HEK293 (cell line): ENCODE results near the gene UBXN6.

Experiments
- CTCF ChIA-PET: fragments of 350-600 bp; formaldehyde crosslinking; extraction: SDS; loops from one replicate; lab custom pipeline; 2021; ENCODE audit warnings: antibody characterized with exemption; lab: Yijun Ruan, JAX
- POLR2A ChIA-PET: fragments of 300-600 bp; formaldehyde crosslinking; extraction: SDS; loops from one replicate; lab custom pipeline; 2020; ENCODE audit warnings: antibody characterized with exemption, inconsistent platforms; lab: Yijun Ruan, JAX
- H3K27ac ChIP-seq: fragments of 200-500 bp; sonication (Bioruptor generic); 2 replicates; pipeline ENCODE4 v1.5.1; 2014; ENCODE audit warnings: low read depth, low read length, control low read depth, inconsistent platforms; ENCODE audit errors: extremely low read depth
- H3K36me3 ChIP-seq, 2 experiments: fragments of 200-500 bp in 1 of 2; sonication (Bioruptor generic) in 1 of 2; 1 replicate in 1 of 2; 2 replicates in 1 of 2; pipeline ENCODE4 v1.5.1; 2014 to 2017; ENCODE audit warnings: inconsistent platforms in 2 of 2, low read length in 2 of 2; ENCODE audit not compliant: control insufficient read depth in 2 of 2, insufficient read depth in 1 of 2
- H3K4me1 ChIP-seq: fragments of 200-500 bp; sonication (Bioruptor generic); 2 replicates; pipeline ENCODE4 v1.5.1; 2014; ENCODE audit warnings: mild to moderate bottlenecking, low read length, inconsistent platforms; ENCODE audit not compliant: control insufficient read depth, insufficient read depth
- H3K4me3 ChIP-seq: 2 replicates; pipeline ENCODE4 v1.5.1; 2011; ENCODE audit warnings: low read depth, mild to moderate bottlenecking, control low read depth, low read length, moderate library complexity
- H3K9me3 ChIP-seq: fragments of 200-500 bp; sonication (Bioruptor generic); 2 replicates; pipeline ENCODE4 v1.5.1; 2014; ENCODE audit warnings: low read depth, low read length, inconsistent platforms; ENCODE audit not compliant: control insufficient read depth, insufficient read depth
- BCL6B ChIP-seq: fragments of 450-650 bp; formaldehyde crosslinking; IDR thresholded peaks from 2 replicates; pipeline ENCODE4 v1.5.1; 2017; ENCODE audit warnings: missing biosample characterization, missing genetic modification characterization
- KLF9 ChIP-seq: fragments of 450-650 bp; formaldehyde crosslinking; IDR thresholded peaks from 2 replicates; pipeline ENCODE4 v1.5.1; 2016; ENCODE audit warnings: missing biosample characterization, missing genetic modification characterization, low read depth
- MZF1 ChIP-seq: fragments of 450-650 bp; formaldehyde crosslinking; IDR thresholded peaks from 2 replicates; pipeline ENCODE4 v1.5.1; 2017; ENCODE audit warnings: missing biosample characterization, missing genetic modification characterization, borderline replicate concordance
- PATZ1 ChIP-seq: fragments of 450-650 bp; formaldehyde crosslinking; IDR thresholded peaks from 2 replicates; pipeline ENCODE4 v1.5.1; 2016; ENCODE audit warnings: missing biosample characterization, missing genetic modification characterization
- ZBTB10 ChIP-seq: fragments of 450-650 bp; formaldehyde crosslinking; IDR thresholded peaks from 2 replicates; pipeline ENCODE4 v1.5.1; 2016; ENCODE audit warnings: missing biosample characterization, missing genetic modification characterization
- ZBTB8A ChIP-seq: fragments of 450-650 bp; formaldehyde crosslinking; IDR thresholded peaks from 2 replicates; pipeline ENCODE4 v1.5.1; 2016; ENCODE audit warnings: missing biosample characterization, missing genetic modification characterization
- ZNF114 ChIP-seq: fragments of 450-650 bp; formaldehyde crosslinking; IDR thresholded peaks from 2 replicates; pipeline ENCODE4 v1.5.0; 2017; ENCODE audit warnings: missing biosample characterization, missing genetic modification characterization
- ZNF175 ChIP-seq: fragments of 450-650 bp; formaldehyde crosslinking; IDR thresholded peaks from 2 replicates; pipeline ENCODE4 v1.5.1; 2016; ENCODE audit warnings: missing biosample characterization, missing genetic modification characterization
- ZNF341 ChIP-seq: fragments of 450-650 bp; formaldehyde crosslinking; IDR thresholded peaks from 2 replicates; pipeline ENCODE4; 2016; ENCODE audit warnings: low read depth, missing biosample characterization, missing genetic modification characterization
- ZNF394 ChIP-seq: fragments of 450-650 bp; formaldehyde crosslinking; IDR thresholded peaks from 2 replicates; pipeline ENCODE4 v1.5.1; 2016; ENCODE audit warnings: missing biosample characterization, missing genetic modification characterization, mild to moderate bottlenecking, moderate library complexity, borderline replicate concordance
- ZNF433 ChIP-seq: fragments of 450-650 bp; formaldehyde crosslinking; IDR thresholded peaks from 2 replicates; pipeline ENCODE4 v1.5.1; 2016; ENCODE audit warnings: missing biosample characterization, missing genetic modification characterization, low read depth
- ZNF488 ChIP-seq: fragments of 450-650 bp; formaldehyde crosslinking; IDR thresholded peaks from 2 replicates; pipeline ENCODE4 v1.5.1; 2016; ENCODE audit warnings: missing biosample characterization, missing genetic modification characterization
- ZNF549 ChIP-seq: fragments of 450-650 bp; IDR thresholded peaks from 2 replicates; pipeline ENCODE4 v1.5.1; 2018; ENCODE audit warnings: missing biosample characterization, missing genetic modification characterization, mild to moderate bottlenecking, inconsistent platforms, moderate library complexity
- ZNF580 ChIP-seq: fragments of 450-650 bp; formaldehyde crosslinking; IDR thresholded peaks from 2 replicates; pipeline ENCODE4 v1.5.1; 2016; ENCODE audit warnings: missing biosample characterization, missing genetic modification characterization
- ZNF610 ChIP-seq: fragments of 450-650 bp; formaldehyde crosslinking; IDR thresholded peaks from 2 replicates; pipeline ENCODE4 v1.5.1; 2016; ENCODE audit warnings: missing biosample characterization, missing genetic modification characterization, borderline replicate concordance
- ZNF639 ChIP-seq: fragments of 450-650 bp; formaldehyde crosslinking; IDR thresholded peaks from 2 replicates; pipeline ENCODE4 v1.5.1; 2016; ENCODE audit warnings: missing biosample characterization, missing genetic modification characterization
- ZNF664 ChIP-seq: fragments of 450-650 bp; formaldehyde crosslinking; IDR thresholded peaks from 2 replicates; pipeline ENCODE4 v1.5.1; 2016; ENCODE audit warnings: missing biosample characterization, missing genetic modification characterization
- ZNF701 ChIP-seq: fragments of 450-650 bp; formaldehyde crosslinking; IDR thresholded peaks from 2 replicates; pipeline ENCODE4 v1.5.1; 2016; ENCODE audit warnings: missing biosample characterization, missing genetic modification characterization
- ZNF707 ChIP-seq: fragments of 450-650 bp; formaldehyde crosslinking; IDR thresholded peaks from 2 replicates; pipeline ENCODE4 v1.5.1; 2016; ENCODE audit warnings: missing biosample characterization, missing genetic modification characterization

UBXN6 gene

GRCh38 chr19:4413588-4413987, 44.0 kb downstream of the UBXN6 start:
- CTCF ChIA-PET = interaction anchor here (0.9 to 5.9 kb wide), 3 partner anchors 12 to 147 kb away, joined by 3 to 27 read pairs (median 14); partner anchors contain the start of genes CHAF1A and SH3GL1
- peaks cover 64 to 96% of the 10 kb centered on the region in 2 experiments for H3K36me3 ChIP-seq
- no peak for TF ChIP-seq PATZ1
- TF ChIP-seq ZNF701 = peak; percentile 95
- peaks cover 15% of the 10 kb centered on the region for H3K4me1 ChIP-seq
- POLR2A ChIA-PET = interaction anchor here (0.9 kb wide), 1 partner anchor 220 kb away, joined by 3 read pairs; no protein-coding TSS in a partner anchor
- H3K4me3 ChIP-seq = no peak overlapping the region
- H3K9me3 ChIP-seq = no peaks in the 10 kb centered on the region
- H3K27ac ChIP-seq = no peak overlapping the region

GRCh38 chr19:4409123-4409933, 48.3 kb downstream of the UBXN6 start:
- Histone ChIP-seq H3K4me1 (peaks cover 6% of the 10 kb centered on the region), H3K9me3 (no peaks in the 10 kb centered on the region)
- CTCF ChIA-PET = interaction anchor here (5.9 kb wide), 1 partner anchor 8 kb away, joined by 27 read pairs; the partner anchor contains the start of genes CHAF1A and SH3GL1
- TF ChIP-seq ZNF175 (tag by site-specific recombination) (no peak), ZNF341 (tag by site-specific recombination) (0 out of 2 replicates have a peak, but pooled peaks have one; percentile 38)
- TF ChIP-seq, all 188 proteins: peak for 1
- Histone ChIP-seq H3K36me3 (peaks cover 64 to 89% of the 10 kb centered on the region in 2 experiments), H3K27ac (no peak overlapping the region), H3K4me3 (no peak overlapping the region)
- POLR2A ChIA-PET = no interaction called here

GRCh38 chr19:4406626-4407025, 51.0 kb downstream of the UBXN6 start:
- Histone ChIP-seq H3K4me1 (no peaks in the 10 kb centered on the region), H3K36me3 (peaks cover 45 to 70% of the 10 kb centered on the region in 2 experiments), H3K27ac (no peak overlapping the region), H3K9me3 (no peaks in the 10 kb centered on the region), H3K4me3 (no peak overlapping the region)
- POLR2A ChIA-PET = interaction anchor here (2.4 kb wide), 1 partner anchor 9 kb away, joined by 9 read pairs; no protein-coding TSS in a partner anchor
- CTCF ChIA-PET = interaction anchor here (0.7 kb wide), 1 partner anchor 10 kb away, joined by 3 read pairs; no protein-coding TSS in a partner anchor
- no peak for TF ChIP-seq ZNF639
- TF ChIP-seq ZNF549 (tag by site-specific recombination) = no peak
- TF ChIP-seq ZNF610 (tag by site-specific recombination) = no peak
- TF ChIP-seq BCL6B (tag by site-specific recombination) = no peak
- TF ChIP-seq ZNF664 (tag by site-specific recombination) = no peak
- no peak for TF ChIP-seq MZF1 (tag by site-specific recombination)
- no peak for TF ChIP-seq KLF9
- TF ChIP-seq ZNF394 (tag by site-specific recombination) = no peak
- no peak for TF ChIP-seq ZNF114 (tag by site-specific recombination)
- TF ChIP-seq ZNF707 (tag by site-specific recombination) = no peak
- no peak for TF ChIP-seq ZNF488 (tag by site-specific recombination)
- no peak for TF ChIP-seq ZNF433
- TF ChIP-seq ZBTB10 (tag by site-specific recombination) = no peak
- TF ChIP-seq ZNF580 (tag by site-specific recombination) = no peak
- TF ChIP-seq ZBTB8A (tag by site-specific recombination) = no peak
